ENCODE data around the gene PXDN. TPM values are rescaled to one million over a fixed set of nuclear protein-coding genes. Genes with fewer than 3 reads are reported as not detected.

The PXDN gene
- total and polyA plus RNA-seq, 2 donors (not counting 1 experiment from before 2014, with no cell fraction given) = 0.21 to 1.4 TPM

DNA sequence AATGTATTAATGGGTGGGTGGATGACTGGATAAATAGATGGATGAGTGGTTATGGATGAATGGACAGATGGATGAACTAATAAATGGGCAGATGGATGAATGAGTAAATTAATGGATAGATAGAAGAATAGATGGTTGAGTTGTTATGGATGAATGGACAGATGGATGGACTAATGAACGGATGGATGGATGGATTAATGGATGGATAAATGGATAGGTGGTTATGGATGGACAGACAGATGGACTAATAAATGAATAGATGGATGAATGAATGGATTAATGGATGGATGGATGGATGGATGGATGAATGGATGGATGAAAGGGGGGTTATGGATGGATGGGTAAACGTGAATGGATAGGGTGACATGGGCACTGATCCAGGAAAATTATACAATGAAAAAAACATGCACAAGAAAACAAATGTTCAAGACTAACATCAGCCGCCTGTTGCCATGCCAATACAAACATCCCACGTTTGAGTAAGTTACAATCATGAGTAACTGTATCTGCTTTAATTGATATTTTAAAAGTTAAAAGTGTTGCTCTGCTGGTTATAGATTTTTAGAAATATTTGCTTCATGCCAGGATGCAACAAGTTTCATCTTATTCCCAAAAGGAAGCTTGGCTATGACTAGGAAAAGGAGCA lies 20.8 kb downstream of the PXDN start:
- WGBS (ENCODE audit: insufficient coverage) = 92% methylated on average over 1 of the region's 4 CpGs
- Histone ChIP-seq H3K36me3 (replicated peaks in 1 of 2; ENCODE audit: control extremely low read depth in 1 of 2, control insufficient read depth in 1 of 2, extremely low read depth in 1 of 2, insufficient read depth in 2 of 2, low read length in 1 of 2) (no peaks in the 10 kb centered on the region), H3K79me2 (ENCODE audit: control insufficient read depth, insufficient read depth, low read length) (no peaks in the 10 kb centered on the region), H3K9me3 (ENCODE audit: control extremely low read depth in 1 of 3, control insufficient read depth in 2 of 3, insufficient read depth in 1 of 3, low read length in 2 of 3) (peaks cover 0 to 10% (median 0%) of the 10 kb centered on the region in 3 donors), H3K27me3 (replicated peaks in 1 of 4; ENCODE audit: control extremely low read depth in 1 of 4, control insufficient read depth in 3 of 4, insufficient read depth in 4 of 4, low read length in 3 of 4) (no peaks in the 10 kb centered on the region), H3K4me1 (ENCODE audit: control insufficient read depth in 2 of 2, insufficient read depth in 2 of 2, low read length in 2 of 2) (no peaks in the 10 kb centered on the region), H3K4me3 (ENCODE audit: control extremely low read depth in 1 of 5, extremely low read depth in 1 of 5, insufficient read depth in 1 of 5, low read depth in 2 of 5, low read length in 4 of 5) (no peak overlapping the region), H4K20me1 (ENCODE audit: control insufficient read depth, insufficient read depth, low read length, poor library complexity, severe bottlenecking) (no peaks in the 10 kb centered on the region), H3K9ac (ENCODE audit: low read length) (no peak overlapping the region), H2AFZ (ENCODE audit: insufficient read depth, low read depth, low read length, poor library complexity, severe bottlenecking) (no peak overlapping the region), H3K27ac (ENCODE audit: low read length in 2 of 2) (no peak overlapping the region), H3K4me2 (replicated peaks; ENCODE audit: low read depth, low read length, poor library complexity, severe bottlenecking) (no peak overlapping the region)
- TF ChIP-seq EZH2 (IDR thresholded peaks at IDR 0.05; ENCODE audit: borderline replicate concordance, insufficient read depth, low read depth, low read length, poor library complexity, severe bottlenecking) = no peak
- TF ChIP-seq, protein P1, sequence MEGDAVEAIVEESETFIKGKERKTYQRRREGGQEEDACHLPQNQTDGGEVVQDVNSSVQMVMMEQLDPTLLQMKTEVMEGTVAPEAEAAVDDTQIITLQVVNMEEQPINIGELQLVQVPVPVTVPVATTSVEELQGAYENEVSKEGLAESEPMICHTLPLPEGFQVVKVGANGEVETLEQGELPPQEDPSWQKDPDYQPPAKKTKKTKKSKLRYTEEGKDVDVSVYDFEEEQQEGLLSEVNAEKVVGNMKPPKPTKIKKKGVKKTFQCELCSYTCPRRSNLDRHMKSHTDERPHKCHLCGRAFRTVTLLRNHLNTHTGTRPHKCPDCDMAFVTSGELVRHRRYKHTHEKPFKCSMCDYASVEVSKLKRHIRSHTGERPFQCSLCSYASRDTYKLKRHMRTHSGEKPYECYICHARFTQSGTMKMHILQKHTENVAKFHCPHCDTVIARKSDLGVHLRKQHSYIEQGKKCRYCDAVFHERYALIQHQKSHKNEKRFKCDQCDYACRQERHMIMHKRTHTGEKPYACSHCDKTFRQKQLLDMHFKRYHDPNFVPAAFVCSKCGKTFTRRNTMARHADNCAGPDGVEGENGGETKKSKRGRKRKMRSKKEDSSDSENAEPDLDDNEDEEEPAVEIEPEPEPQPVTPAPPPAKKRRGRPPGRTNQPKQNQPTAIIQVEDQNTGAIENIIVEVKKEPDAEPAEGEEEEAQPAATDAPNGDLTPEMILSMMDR (IDR thresholded peaks at IDR 0.05) = no peak
- Mint-ChIP-seq H3K4me3 (no peak overlapping the region), H3K27me3 (no peaks in the 10 kb centered on the region), H3K9me3 (ENCODE audit: insufficient read depth) (no peaks in the 10 kb centered on the region), H3K27ac (no peak overlapping the region), H3K4me1 (no peaks in the 10 kb centered on the region)
- DNase-seq (no peak), ATAC-seq (ENCODE audit: low read depth) (no peak)
- POLR2A ChIA-PET = no interaction called here
- intact Hi-C loops (cut with micrococcal nuclease) = no loop called here
- CTCF ChIA-PET = no interaction called here

DNA sequence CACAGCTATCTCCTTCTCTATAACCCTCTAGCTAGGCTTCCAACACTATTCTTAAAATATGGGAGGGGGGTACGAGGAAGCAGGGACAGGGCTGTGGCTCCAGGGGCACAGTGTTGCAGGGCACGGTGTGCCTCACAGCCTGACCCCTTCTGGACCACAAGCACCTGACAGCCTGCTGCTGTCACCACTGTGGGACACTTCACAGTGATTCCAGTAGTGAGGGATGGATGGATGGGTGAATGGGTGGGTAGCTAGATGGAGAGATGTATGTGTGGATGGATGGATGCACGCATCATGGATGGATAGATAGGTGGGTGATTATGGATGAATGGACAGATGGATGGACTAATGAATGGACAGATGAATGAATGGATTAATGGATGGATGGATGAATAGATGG lies 21.6 kb downstream of the PXDN start:
- no peak for ATAC-seq (ENCODE audit: low read depth)

More for the DNA sequence above, 21.6 kb downstream of the PXDN start:
- Histone ChIP-seq H3K27ac (ENCODE audit: low read length in 2 of 2) (no peak overlapping the region), H3K79me2 (ENCODE audit: control insufficient read depth, insufficient read depth, low read length) (no peaks in the 10 kb centered on the region), H4K20me1 (ENCODE audit: control insufficient read depth, insufficient read depth, low read length, poor library complexity, severe bottlenecking) (no peaks in the 10 kb centered on the region), H3K9ac (ENCODE audit: low read length) (no peak overlapping the region), H3K27me3 (replicated peaks in 1 of 4; ENCODE audit: control extremely low read depth in 1 of 4, control insufficient read depth in 3 of 4, insufficient read depth in 4 of 4, low read length in 3 of 4) (no peaks in the 10 kb centered on the region), H3K4me3 (ENCODE audit: control extremely low read depth in 1 of 5, extremely low read depth in 1 of 5, insufficient read depth in 1 of 5, low read depth in 2 of 5, low read length in 4 of 5) (no peak overlapping the region), H2AFZ (ENCODE audit: insufficient read depth, low read depth, low read length, poor library complexity, severe bottlenecking) (no peak overlapping the region), H3K9me3 (ENCODE audit: control extremely low read depth in 1 of 3, control insufficient read depth in 2 of 3, insufficient read depth in 1 of 3, low read length in 2 of 3) (peaks cover 0 to 11% (median 0%) of the 10 kb centered on the region in 3 donors), H3K36me3 (replicated peaks in 1 of 2; ENCODE audit: control extremely low read depth in 1 of 2, control insufficient read depth in 1 of 2, extremely low read depth in 1 of 2, insufficient read depth in 2 of 2, low read length in 1 of 2) (no peaks in the 10 kb centered on the region), H3K4me2 (replicated peaks; ENCODE audit: low read depth, low read length, poor library complexity, severe bottlenecking) (no peak overlapping the region), H3K4me1 (ENCODE audit: control insufficient read depth in 2 of 2, insufficient read depth in 2 of 2, low read length in 2 of 2) (no peaks in the 10 kb centered on the region)
- DNase-seq = no peak
- POLR2A ChIA-PET = no interaction called here
- no peaks in the 10 kb centered on the region for H3K27me3 Mint-ChIP-seq
- intact Hi-C loops (cut with micrococcal nuclease) = no loop called here
- WGBS (ENCODE audit: insufficient coverage) = 84% methylated on average over 3 of the region's 3 CpGs
- no peak overlapping the region for H3K27ac Mint-ChIP-seq
- no peaks in the 10 kb centered on the region for H3K9me3 Mint-ChIP-seq (ENCODE audit: insufficient read depth)
- H3K4me3 Mint-ChIP-seq = no peak overlapping the region
- H3K4me1 Mint-ChIP-seq = no peaks in the 10 kb centered on the region
- CTCF ChIA-PET = no interaction called here
- TF ChIP-seq EZH2 (IDR thresholded peaks at IDR 0.05; ENCODE audit: borderline replicate concordance, insufficient read depth, low read depth, low read length, poor library complexity, severe bottlenecking) = no peak
- TF ChIP-seq, protein P1 (IDR thresholded peaks at IDR 0.05) = no peak
